OCI-LY7 (cell line): Measurements from ENCODE around the gene MSRB2. TPM values are rescaled to one million over a fixed set of nuclear protein-coding genes. Genes with fewer than 3 reads are reported as not detected.

Experiments
- BruUV-seq: library from RNA; stranded (reverse); fragments of 400-500 nt; replicated peaks from 2 replicates; lab custom pipeline; 2021; lab: Mats Ljungman, UMichigan
- CTCF ChIA-PET: fragments of 300-600 bp; sonication (Branson Sonifier 250); formaldehyde crosslinking; loops from one replicate; lab custom pipeline; 2022; ENCODE audit warnings: antibody characterized with exemption; ENCODE audit not compliant: unreplicated experiment; lab: Charles Lee
- POLR2A ChIA-PET: fragments of 300-600 bp; sonication (Branson Sonifier 250); formaldehyde crosslinking; loops from one replicate; lab custom pipeline; 2022; ENCODE audit warnings: antibody characterized with exemption; lab: Charles Lee
- DNase-seq: peaks from one replicate; pipeline ENCODE4 v3.0.0-alpha.2; 2015; ENCODE audit warnings: low spot score
- H2AFZ ChIP-seq: fragments of 200-600 bp; sonication (generic), shearing (Covaris generic); 2 replicates; pipeline ENCODE4 v1.6.1; 2014; ENCODE audit warnings: mild to moderate bottlenecking, antibody characterized with exemption, low read length, moderate library complexity
- H3K27ac ChIP-seq: fragments of 200-600 bp; sonication (generic); 2 replicates; pipeline ENCODE4 v1.5.1; 2014; ENCODE audit warnings: mixed run types, low read depth, mild to moderate bottlenecking, moderate library complexity, low read length, inconsistent platforms; ENCODE audit not compliant: poor library complexity, severe bottlenecking
- H3K36me3 ChIP-seq: fragments of 200-600 bp; sonication (generic); 2 replicates; pipeline ENCODE4 v1.6.1; 2014; ENCODE audit warnings: mild to moderate bottlenecking, antibody characterized with exemption, low read length, moderate library complexity, mixed read lengths; ENCODE audit not compliant: insufficient read depth
- H3K4me1 ChIP-seq: fragments of 200-600 bp; sonication (generic); 2 replicates; pipeline ENCODE4 v1.5.1; 2014; ENCODE audit warnings: mild to moderate bottlenecking, low read length; ENCODE audit not compliant: insufficient read depth, poor library complexity, severe bottlenecking
- H3K4me2 ChIP-seq: fragments of 200-600 bp; sonication (generic); 2 replicates; pipeline ENCODE4 v1.6.1; 2014; ENCODE audit warnings: mild to moderate bottlenecking, low read length
- H3K4me3 ChIP-seq: fragments of 200-600 bp; sonication (generic); 2 replicates; pipeline ENCODE4 v1.5.1; 2014; ENCODE audit warnings: mild to moderate bottlenecking, low read depth, low read length; ENCODE audit not compliant: poor library complexity, severe bottlenecking
- H3K79me2 ChIP-seq: fragments of 200-600 bp; sonication (generic); 2 replicates; pipeline ENCODE4 v1.6.1; 2016; ENCODE audit warnings: low read depth, mild to moderate bottlenecking, low read length, moderate library complexity, mixed read lengths; ENCODE audit not compliant: insufficient read depth
- H3K9me2 ChIP-seq: fragments of 200-600 bp; sonication (generic); 2 replicates; pipeline ENCODE4 v1.6.1; 2016; ENCODE audit warnings: mild to moderate bottlenecking, low read length, mixed read lengths; ENCODE audit not compliant: insufficient read depth
- H3K9me3 ChIP-seq: fragments of 200-600 bp; sonication (generic); 2 replicates; pipeline ENCODE4 v1.6.1; 2014; ENCODE audit warnings: mild to moderate bottlenecking, mixed run types, low read length, mixed read lengths
- H4K20me1 ChIP-seq: fragments of 200-600 bp; sonication (generic); 2 replicates; pipeline ENCODE4 v1.6.1; 2014; ENCODE audit warnings: mild to moderate bottlenecking, antibody characterized with exemption, low read length, moderate library complexity, mixed read lengths; ENCODE audit not compliant: insufficient read depth
- CTCF ChIP-seq: fragments of 200-600 bp; sonication (generic); conservative IDR thresholded peaks from 2 replicates; pipeline ENCODE4 v1.5.1; 2014; ENCODE audit warnings: mild to moderate bottlenecking, antibody characterized with exemption, low read length, moderate library complexity, mixed read lengths
- EZH2phosphoT487 ChIP-seq: fragments of 200-600 bp; sonication (generic); IDR thresholded peaks from 2 replicates; pipeline ENCODE4 v1.6.1; 2018; ENCODE audit warnings: low read depth, borderline replicate concordance, mild to moderate bottlenecking, mixed run types, antibody characterized with exemption, low read length, moderate library complexity, mixed read lengths
- intact Hi-C: fragments of 100-400 bp; cut with micrococcal nuclease; formaldehyde crosslinking; loops from one replicate; pipeline ENCODE4 v1.10.0; 2022; ENCODE audit not compliant: unreplicated experiment
- total RNA-seq, 2 experiments: library from RNA; depleted of rRNA in 1 of 2; stranded (reverse); fragments of >200 nt in 1 of 2; shearing (Covaris generic) in 1 of 2; gene quantifications; 2 replicates each; pipeline ENCODE4 v1.2.3, GENCODE V29; 2014 to 2022

The MSRB2 gene
- total RNA-seq, 2 experiments from 2014 or later, result 8.1 to 17.6 TPM

GRCh38 chr10:23079700-23080099, 15.7 kb upstream of the MSRB2 start:
- TF ChIP-seq CTCF, result no peak
- no peak for TF ChIP-seq EZH2phosphoT487
- POLR2A ChIA-PET, result no interaction called here

GRCh38 chr10:23080262-23080661, 15.1 kb upstream of the MSRB2 start:
- TF ChIP-seq CTCF (no peak), EZH2phosphoT487 (no peak)
- Histone ChIP-seq H3K79me2 (no peaks in the 10 kb centered on the region), H3K4me2 (no peak overlapping the region), H3K9me2 (no peaks in the 10 kb centered on the region), H4K20me1 (no peaks in the 10 kb centered on the region), H3K4me1 (no peaks in the 10 kb centered on the region), H3K9me3 (no peaks in the 10 kb centered on the region), H3K36me3 (no peaks in the 10 kb centered on the region), H3K27ac (no peak overlapping the region), H2AFZ (no peak overlapping the region), H3K4me3 (no peak overlapping the region)
- no peak for DNase-seq
- intact Hi-C loops, result no loop called here
- CTCF ChIA-PET, result no interaction called here
- POLR2A ChIA-PET, result interaction anchor here (0.5 kb wide), 1 partner anchor 17 kb away, joined by 3 read pairs; no protein-coding TSS in a partner anchor
- no TSS peak for BruUV-seq

More at GRCh38 chr10:23079700-23080099, 15.7 kb upstream of the MSRB2 start:
- H3K4me1 ChIP-seq, result no peaks in the 10 kb centered on the region
- BruUV-seq, result no TSS peak
- no peak overlapping the region for H3K4me2 ChIP-seq
- no peaks in the 10 kb centered on the region for H3K79me2 ChIP-seq
- intact Hi-C loops, result no loop called here
- no peaks in the 10 kb centered on the region for H3K9me2 ChIP-seq
- H3K27ac ChIP-seq, result no peak overlapping the region
- H2AFZ ChIP-seq, result no peak overlapping the region
- no peak for DNase-seq
- H3K9me3 ChIP-seq, result no peaks in the 10 kb centered on the region
- H3K36me3 ChIP-seq, result no peaks in the 10 kb centered on the region
- CTCF ChIA-PET, result no interaction called here
- H4K20me1 ChIP-seq, result no peaks in the 10 kb centered on the region
- no peak overlapping the region for H3K4me3 ChIP-seq

GRCh38 chr10:23081221-23081750, 14.1 kb upstream of the MSRB2 start:
- no peaks in the 10 kb centered on the region for H3K9me2 ChIP-seq
- no peak overlapping the region for H2AFZ ChIP-seq
- no peaks in the 10 kb centered on the region for H3K36me3 ChIP-seq
- no peak for DNase-seq
- no peak overlapping the region for H3K4me2 ChIP-seq
- no peak overlapping the region for H3K27ac ChIP-seq
- no TSS peak for BruUV-seq
- H3K4me3 ChIP-seq, result no peak overlapping the region
- TF ChIP-seq CTCF (no peak), EZH2phosphoT487 (no peak)
- H3K79me2 ChIP-seq, result no peaks in the 10 kb centered on the region
- no peaks in the 10 kb centered on the region for H4K20me1 ChIP-seq
- intact Hi-C loops, result no loop called here
- no peaks in the 10 kb centered on the region for H3K9me3 ChIP-seq
- H3K4me1 ChIP-seq, result no peaks in the 10 kb centered on the region
- CTCF ChIA-PET, result no interaction called here
- POLR2A ChIA-PET, result no interaction called here
